GM13977 (cell line): ENCODE results near the gene TRPM8.

ENCODE experiments used
- DNase-seq: peaks from one replicate; pipeline ENCODE4 v3.0.0; 2012; ENCODE audit warnings: low spot score
- CTCF ChIP-seq: IDR thresholded peaks from 2 replicates; pipeline ENCODE4 v1.5.1; 2012; ENCODE audit warnings: mild to moderate bottlenecking, control low read depth; ENCODE audit not compliant: insufficient read depth; ENCODE audit errors: extremely low read depth, missing control alignments
- in situ Hi-C: fragments of 300-500 bp; cut with MboI; formaldehyde crosslinking; loops from one replicate; pipeline ENCODE4 v1.12.0; 2022; ENCODE audit warnings: low sequenced_read_pairs, low pct_unique_long_range_greater_than_20kb, mixed read lengths, inconsistent platforms; ENCODE audit not compliant: unreplicated experiment

The TRPM8 gene

GRCh38 chr2:234001380-234002160, 84.4 kb downstream of the TRPM8 start:
- no peak for TF ChIP-seq CTCF
- in situ Hi-C loops: no loop called here
- DNase-seq: no peak

GRCh38 chr2:234002281-234002680, 85.1 kb downstream of the TRPM8 start:
- no peak for TF ChIP-seq CTCF
- in situ Hi-C loops: no loop called here

GRCh38 chr2:234003972-234004617, 86.9 kb downstream of the TRPM8 start:
- DNase-seq: no peak
- in situ Hi-C loops: no loop called here
- TF ChIP-seq CTCF: no peak

More at GRCh38 chr2:234002281-234002680, 85.1 kb downstream of the TRPM8 start:
- no peak for DNase-seq

- DNase-seq: no peak
- no peak for TF ChIP-seq CTCF
- in situ Hi-C loops: no loop called here
Observed at GRCh38 chr2:234005126-234005525, 88.0 kb downstream of the TRPM8 start.

GRCh38 chr2:234006501-234006900, 89.3 kb downstream of the TRPM8 start:
- DNase-seq: no peak
- TF ChIP-seq CTCF: no peak
- in situ Hi-C loops: no loop called here

GRCh38 chr2:234014427-234014826, 97.3 kb downstream of the TRPM8 start:
- in situ Hi-C loops: no loop called here
- no peak for DNase-seq
- no peak for TF ChIP-seq CTCF
